ENCODE measurements around the gene NRARP. TPM values are rescaled to one million over a fixed set of nuclear protein-coding genes. Genes with fewer than 3 reads are reported as not detected.
A peak's percentile ranks its signal among the peaks of the same experiment; 100 is the strongest.

NRARP gene
- total RNA-seq, 1 experiment from 2014 or later, result 51.5 TPM

DNA sequence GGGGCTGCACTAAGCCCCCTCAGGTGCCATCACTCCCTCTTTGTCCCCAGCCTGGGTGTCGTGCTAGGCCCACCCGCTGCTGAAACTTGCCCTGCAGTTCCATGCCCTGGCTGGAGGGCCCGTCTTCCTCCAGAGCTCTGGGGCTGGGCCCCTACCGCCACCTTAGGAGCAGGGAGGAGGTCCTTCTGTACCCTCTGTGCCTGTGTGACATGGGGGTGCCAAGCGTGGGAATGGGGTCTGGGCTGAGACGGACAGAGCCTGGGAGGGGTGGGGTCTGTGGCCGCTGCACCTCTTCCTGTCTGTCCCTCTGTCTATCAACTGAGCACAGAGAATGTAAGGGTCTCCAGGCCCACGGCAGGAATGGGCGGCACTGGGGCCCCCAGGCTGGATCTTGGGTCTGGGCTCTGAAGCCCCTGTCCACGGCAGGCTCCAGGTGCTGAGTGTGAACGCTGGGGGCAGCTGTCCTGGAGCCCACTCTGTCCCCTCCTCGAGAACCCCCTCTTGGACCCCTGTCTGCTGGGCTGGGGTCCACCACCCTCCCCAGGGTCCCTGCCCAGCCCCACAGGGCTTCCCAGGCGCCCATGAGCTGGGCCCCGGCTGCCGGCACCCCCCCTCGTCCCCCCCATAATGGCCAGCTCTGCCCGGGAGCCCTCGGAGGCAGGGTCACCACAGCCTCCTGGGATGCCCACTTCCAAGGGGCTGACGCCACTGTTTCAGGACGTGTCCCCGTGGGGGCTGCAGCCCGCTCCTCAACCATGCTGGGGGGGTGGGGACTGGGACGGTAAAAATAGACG, 15.8 kb upstream of the NRARP start (continued):
- TF ChIP-seq HMGA2 (CRISPR knock-in tag; IDR thresholded peaks at IDR 0.05) (no peak), ZNF263 (CRISPR knock-in tag; IDR thresholded peaks at IDR 0.05; ENCODE audit: low read depth) (no peak), GRHL2 (CRISPR knock-in tag; IDR thresholded peaks at IDR 0.05; ENCODE audit: insufficient replicate concordance, severe bottlenecking) (no peak)
- TF ChIP-seq, protein P1, sequence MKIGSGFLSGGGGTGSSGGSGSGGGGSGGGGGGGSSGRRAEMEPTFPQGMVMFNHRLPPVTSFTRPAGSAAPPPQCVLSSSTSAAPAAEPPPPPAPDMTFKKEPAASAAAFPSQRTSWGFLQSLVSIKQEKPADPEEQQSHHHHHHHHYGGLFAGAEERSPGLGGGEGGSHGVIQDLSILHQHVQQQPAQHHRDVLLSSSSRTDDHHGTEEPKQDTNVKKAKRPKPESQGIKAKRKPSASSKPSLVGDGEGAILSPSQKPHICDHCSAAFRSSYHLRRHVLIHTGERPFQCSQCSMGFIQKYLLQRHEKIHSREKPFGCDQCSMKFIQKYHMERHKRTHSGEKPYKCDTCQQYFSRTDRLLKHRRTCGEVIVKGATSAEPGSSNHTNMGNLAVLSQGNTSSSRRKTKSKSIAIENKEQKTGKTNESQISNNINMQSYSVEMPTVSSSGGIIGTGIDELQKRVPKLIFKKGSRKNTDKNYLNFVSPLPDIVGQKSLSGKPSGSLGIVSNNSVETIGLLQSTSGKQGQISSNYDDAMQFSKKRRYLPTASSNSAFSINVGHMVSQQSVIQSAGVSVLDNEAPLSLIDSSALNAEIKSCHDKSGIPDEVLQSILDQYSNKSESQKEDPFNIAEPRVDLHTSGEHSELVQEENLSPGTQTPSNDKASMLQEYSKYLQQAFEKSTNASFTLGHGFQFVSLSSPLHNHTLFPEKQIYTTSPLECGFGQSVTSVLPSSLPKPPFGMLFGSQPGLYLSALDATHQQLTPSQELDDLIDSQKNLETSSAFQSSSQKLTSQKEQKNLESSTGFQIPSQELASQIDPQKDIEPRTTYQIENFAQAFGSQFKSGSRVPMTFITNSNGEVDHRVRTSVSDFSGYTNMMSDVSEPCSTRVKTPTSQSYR (CRISPR knock-in tag; IDR thresholded peaks at IDR 0.05), result no peak
- TF ChIP-seq, protein P2, sequence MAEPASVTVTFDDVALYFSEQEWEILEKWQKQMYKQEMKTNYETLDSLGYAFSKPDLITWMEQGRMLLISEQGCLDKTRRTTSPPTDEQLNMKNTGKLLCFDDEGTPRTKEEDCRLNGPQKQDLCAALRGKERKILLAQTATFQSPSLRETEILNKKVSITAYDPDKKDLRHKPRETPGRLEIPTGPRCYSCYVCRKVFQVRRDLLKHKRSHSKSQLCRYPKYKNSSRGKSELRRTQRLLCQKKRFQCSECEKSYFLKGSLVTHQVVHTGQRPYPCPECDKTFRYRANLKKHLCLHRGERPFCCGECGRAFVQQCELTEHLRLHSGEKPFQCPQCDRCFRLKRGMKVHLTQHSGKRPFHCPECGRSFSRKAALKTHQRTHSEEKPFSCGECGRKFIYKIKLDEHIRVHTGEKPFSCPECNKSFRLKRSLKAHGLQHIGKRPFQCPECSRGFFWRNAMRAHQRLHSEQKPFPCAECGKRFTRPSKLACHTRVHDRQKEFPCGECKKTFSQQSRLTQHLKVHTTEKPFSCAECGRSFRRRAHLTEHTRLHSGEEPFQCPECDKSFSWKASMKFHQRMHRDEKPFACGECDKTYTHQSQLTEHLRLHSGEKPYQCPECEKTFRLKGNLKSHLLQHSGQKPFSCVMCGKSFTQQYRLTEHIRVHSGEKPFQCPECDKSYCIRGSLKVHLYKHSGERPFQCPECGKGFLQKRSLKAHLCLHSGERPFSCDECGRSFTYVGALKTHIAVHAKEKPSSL (CRISPR knock-in tag; conservative IDR thresholded peaks at IDR 0.05), result no peak

DNA sequence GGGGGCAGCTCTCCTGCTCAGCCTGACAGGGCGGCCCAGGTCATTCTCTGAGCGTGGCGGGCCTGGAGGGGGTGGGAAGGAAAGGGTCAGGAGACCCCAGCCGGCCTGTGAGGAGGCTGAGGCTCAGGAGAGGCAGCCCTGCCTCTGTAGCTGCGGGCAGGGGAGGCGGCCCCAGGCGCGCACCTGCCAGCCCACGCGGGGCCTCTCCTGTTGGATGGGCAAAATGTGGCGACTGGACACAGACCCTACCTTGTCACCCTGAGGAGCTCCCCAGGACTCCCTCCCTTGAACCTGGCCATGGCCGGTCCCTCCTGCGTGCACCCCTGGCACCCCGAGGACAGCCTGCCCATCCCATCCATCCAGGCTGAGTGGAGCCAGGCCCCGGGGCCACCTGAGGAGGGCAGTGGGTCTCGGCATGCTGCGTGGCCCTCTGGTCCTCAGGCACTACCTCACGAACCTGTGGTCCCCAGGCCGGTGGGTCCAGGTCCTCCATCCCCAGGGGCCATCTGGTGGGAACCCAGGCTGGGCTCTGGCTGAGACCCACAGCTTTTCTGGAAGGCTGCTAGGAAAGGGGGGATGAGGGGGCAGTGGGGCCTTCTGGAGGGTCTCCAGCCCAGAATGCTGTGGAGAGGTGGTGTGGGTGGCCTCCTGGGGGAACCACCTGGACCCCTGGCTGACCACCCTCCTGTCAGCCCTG, 15.1 kb upstream of the NRARP start:
- Mint-ChIP-seq H3K9me3 (no peaks in the 10 kb centered on the region), H3K36me3 (no peaks in the 10 kb centered on the region), H3K4me1 (peaks cover 7% of the 10 kb centered on the region; the same call in 1 of the 2 replicates), H3K27me3 (ENCODE audit: low read depth) (no peaks in the 10 kb centered on the region), H3K27ac (no peak overlapping the region), H3K4me3 (no peak overlapping the region)
- TF ChIP-seq TP53 (CRISPR knock-in tag; IDR thresholded peaks at IDR 0.05) (0 out of 2 replicates have a peak, but pooled peaks have one; percentile 16), JAZF1 (CRISPR knock-in tag; IDR thresholded peaks at IDR 0.05) (no peak)
- no peak for ATAC-seq
- no peak for DNase-seq (ENCODE audit: low spot score)
- CTCF ChIA-PET, result interaction anchor here (0.6 to 6.6 kb wide), 11 partner anchors 13 to 557 kb away, joined by 3 to 172 read pairs (median 4); partner anchors contain the start of genes DPH7, ENTPD8, EXD3 and NOXA1
- POLR2A ChIA-PET, result interaction anchor here (0.9 kb wide), 1 partner anchor 15 kb away, joined by 4 read pairs; the partner anchor contains the start of gene NRARP

DNA sequence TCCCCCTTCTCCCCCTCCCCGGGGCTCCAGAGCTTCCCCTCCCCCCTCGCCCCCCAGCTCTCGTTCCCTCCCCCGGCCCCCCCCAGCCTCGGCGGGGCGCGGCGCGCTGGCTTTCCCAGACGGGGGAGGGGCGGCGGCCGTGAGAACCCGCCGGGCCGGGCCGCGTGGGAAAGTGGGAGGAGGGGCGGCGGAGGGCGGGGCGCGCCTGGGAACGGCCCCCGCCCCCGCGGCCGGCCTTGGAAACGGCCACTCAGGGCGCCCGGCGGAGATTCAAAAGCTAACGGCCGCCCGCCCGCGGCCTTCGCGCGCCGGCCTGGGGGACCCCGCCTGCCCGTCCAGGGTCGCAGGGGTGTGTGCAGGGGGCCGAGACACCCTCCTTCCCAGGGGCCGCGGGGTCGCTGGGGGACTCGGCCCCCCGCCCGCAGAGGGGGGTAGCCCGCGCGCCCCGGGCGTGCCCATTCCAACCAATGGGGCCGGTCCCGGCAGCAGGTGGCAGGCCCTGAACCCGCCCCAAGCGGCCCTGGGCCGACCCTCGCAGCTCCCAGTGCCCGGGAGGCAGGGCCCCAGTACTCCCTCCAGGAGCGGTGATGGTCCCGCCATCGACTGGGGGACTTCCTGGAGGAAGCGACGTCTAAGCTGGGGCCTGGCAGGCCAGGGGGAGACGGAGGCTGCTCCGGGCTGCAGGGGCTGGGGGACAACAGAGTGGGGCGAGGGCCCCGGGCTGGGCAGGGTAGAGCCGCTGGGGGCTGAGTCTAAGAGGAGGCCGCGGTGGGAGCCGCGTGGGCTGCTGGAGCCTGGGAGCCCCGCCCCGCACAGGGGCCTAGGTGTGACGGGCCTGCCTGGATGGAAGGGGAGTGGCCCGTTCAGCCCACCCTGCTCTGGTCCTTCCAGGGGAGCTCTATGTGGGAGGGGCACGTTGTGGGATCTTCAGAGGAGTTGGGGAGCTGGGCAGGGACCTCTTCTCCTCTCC, 14.2 kb upstream of the NRARP start:
- Mint-ChIP-seq H3K27me3 (ENCODE audit: low read depth) (no peaks in the 10 kb centered on the region), H3K36me3 (no peaks in the 10 kb centered on the region), H3K4me1 (peaks cover 7% of the 10 kb centered on the region; the same call in 1 of the 2 replicates), H3K9me3 (no peaks in the 10 kb centered on the region), H3K27ac (no peak overlapping the region), H3K4me3 (0 out of 2 replicates have a peak overlapping the region, but pooled peaks have one; percentile 20)
- ATAC-seq, result peak; percentile 62
- POLR2A ChIA-PET, result interaction anchor here (0.9 to 1.3 kb wide), 2 partner anchors 14 to 40 kb away, joined by 4 read pairs; partner anchors contain the start of gene NRARP
- DNase-seq (ENCODE audit: low spot score), result peak; percentile 63
- CTCF ChIA-PET, result interaction anchor here (0.6 to 6.6 kb wide), 12 partner anchors 12 to 287 kb away, joined by 3 to 172 read pairs (median 4); partner anchors contain the start of genes DPH7, ENTPD8, EXD3 and NOXA1
- peak; percentile 99 for TF ChIP-seq MYBL2 (CRISPR knock-in tag; IDR thresholded peaks at IDR 0.05)
- TF ChIP-seq NFYB (CRISPR knock-in tag; conservative IDR thresholded peaks at IDR 0.05; ENCODE audit: low read depth), result peak; percentile 31; the same call in 1 of the 2 replicates
- peak; percentile 58; the same call in 1 of the 2 replicates for TF ChIP-seq ZNF423 (CRISPR knock-in tag; IDR thresholded peaks at IDR 0.05)
- TF ChIP-seq SP1 (CRISPR knock-in tag; conservative IDR thresholded peaks at IDR 0.05), result peak; percentile 58
- 0 out of 2 replicates have a peak, but pooled peaks have one; percentile 43 for TF ChIP-seq RELA (CRISPR knock-in tag; IDR thresholded peaks at IDR 0.05; ENCODE audit: borderline replicate concordance)
- TF ChIP-seq NR1H2 (CRISPR knock-in tag; IDR thresholded peaks at IDR 0.05), result no peak
- TF ChIP-seq OVOL2 (CRISPR knock-in tag; IDR thresholded peaks at IDR 0.05; ENCODE audit: borderline replicate concordance), result no peak
- TF ChIP-seq, protein P3, sequence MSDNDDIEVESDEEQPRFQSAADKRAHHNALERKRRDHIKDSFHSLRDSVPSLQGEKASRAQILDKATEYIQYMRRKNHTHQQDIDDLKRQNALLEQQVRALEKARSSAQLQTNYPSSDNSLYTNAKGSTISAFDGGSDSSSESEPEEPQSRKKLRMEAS (CRISPR knock-in tag; IDR thresholded peaks at IDR 0.05), result peak; percentile 73
- TF ChIP-seq, protein P4, sequence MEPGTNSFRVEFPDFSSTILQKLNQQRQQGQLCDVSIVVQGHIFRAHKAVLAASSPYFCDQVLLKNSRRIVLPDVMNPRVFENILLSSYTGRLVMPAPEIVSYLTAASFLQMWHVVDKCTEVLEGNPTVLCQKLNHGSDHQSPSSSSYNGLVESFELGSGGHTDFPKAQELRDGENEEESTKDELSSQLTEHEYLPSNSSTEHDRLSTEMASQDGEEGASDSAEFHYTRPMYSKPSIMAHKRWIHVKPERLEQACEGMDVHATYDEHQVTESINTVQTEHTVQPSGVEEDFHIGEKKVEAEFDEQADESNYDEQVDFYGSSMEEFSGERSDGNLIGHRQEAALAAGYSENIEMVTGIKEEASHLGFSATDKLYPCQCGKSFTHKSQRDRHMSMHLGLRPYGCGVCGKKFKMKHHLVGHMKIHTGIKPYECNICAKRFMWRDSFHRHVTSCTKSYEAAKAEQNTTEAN (CRISPR knock-in tag; IDR thresholded peaks at IDR 0.05), result 0 out of 2 replicates have a peak, but pooled peaks have one; percentile 61
- 0 out of 2 replicates have a peak, but pooled peaks have one; percentile 40 for TF ChIP-seq FOXP1 (CRISPR knock-in tag; IDR thresholded peaks at IDR 0.05; ENCODE audit: borderline replicate concordance)
- TF ChIP-seq ZNF232 (CRISPR knock-in tag; IDR thresholded peaks at IDR 0.05), result peak; percentile 50; the same call in 1 of the 2 replicates
- TF ChIP-seq, protein P5, sequence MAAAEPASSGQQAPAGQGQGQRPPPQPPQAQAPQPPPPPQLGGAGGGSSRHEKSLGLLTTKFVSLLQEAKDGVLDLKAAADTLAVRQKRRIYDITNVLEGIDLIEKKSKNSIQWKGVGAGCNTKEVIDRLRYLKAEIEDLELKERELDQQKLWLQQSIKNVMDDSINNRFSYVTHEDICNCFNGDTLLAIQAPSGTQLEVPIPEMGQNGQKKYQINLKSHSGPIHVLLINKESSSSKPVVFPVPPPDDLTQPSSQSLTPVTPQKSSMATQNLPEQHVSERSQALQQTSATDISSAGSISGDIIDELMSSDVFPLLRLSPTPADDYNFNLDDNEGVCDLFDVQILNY (CRISPR knock-in tag; IDR thresholded peaks at IDR 0.05), result 0 out of 2 replicates have a peak, but pooled peaks have one; percentile 19

All from WTC11 (cell line).